ENCODE measurements around the gene ZNF148. TPM values are rescaled to one million over a fixed set of nuclear protein-coding genes. Genes with fewer than 3 reads are reported as not detected.
A peak's percentile ranks its signal among the peaks of the same experiment; 100 is the strongest.

The ZNF148 gene
- total RNA-seq, 1 donor from 2014 or later = 44.5 TPM

DNA sequence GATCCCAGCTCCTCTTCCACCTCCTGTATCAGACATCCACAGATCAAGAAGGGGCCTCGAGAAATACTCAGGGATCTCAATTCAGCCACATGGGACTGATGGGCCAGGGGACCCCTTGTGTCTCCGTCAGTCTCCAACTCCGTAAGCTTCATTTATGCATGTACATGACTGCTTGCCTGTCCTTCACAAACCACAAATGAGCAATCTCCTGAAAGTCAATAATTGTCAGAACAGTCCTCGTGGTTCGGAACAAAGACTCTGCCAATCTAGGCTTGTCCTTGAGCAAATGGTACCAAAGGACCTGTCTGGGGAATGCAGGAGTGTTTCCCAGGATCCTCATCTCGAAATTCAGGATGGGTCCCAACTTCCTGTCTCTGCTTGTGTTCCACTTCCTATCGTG is 183.4 kb downstream of the ZNF148 start:
- H3K27me3 ChIP-seq (ENCODE audit: insufficient read depth, low read length) = no peaks in the 10 kb centered on the region
- Mint-ChIP-seq H3K36me3 (ENCODE audit: low read depth, unreplicated experiment) (peaks cover 6% of the 10 kb centered on the region), H3K27ac (ENCODE audit: unreplicated experiment) (no peak overlapping the region), H3K9me3 (ENCODE audit: unreplicated experiment) (peaks cover 2% of the 10 kb centered on the region), H3K4me3 (ENCODE audit: unreplicated experiment) (no peak overlapping the region), H3K27me3 (ENCODE audit: low read depth, unreplicated experiment) (peaks cover 14% of the 10 kb centered on the region), H3K4me1 (ENCODE audit: low read depth, unreplicated experiment) (peaks cover 10% of the 10 kb centered on the region)
- no peak overlapping the region for H3K4me3 ChIP-seq (ENCODE audit: insufficient read depth, low read depth, low read length)
- TF ChIP-seq EZH2 (IDR thresholded peaks at IDR 0.05; ENCODE audit: insufficient read depth, low read length) = no peak
- TF ChIP-seq, protein P1, sequence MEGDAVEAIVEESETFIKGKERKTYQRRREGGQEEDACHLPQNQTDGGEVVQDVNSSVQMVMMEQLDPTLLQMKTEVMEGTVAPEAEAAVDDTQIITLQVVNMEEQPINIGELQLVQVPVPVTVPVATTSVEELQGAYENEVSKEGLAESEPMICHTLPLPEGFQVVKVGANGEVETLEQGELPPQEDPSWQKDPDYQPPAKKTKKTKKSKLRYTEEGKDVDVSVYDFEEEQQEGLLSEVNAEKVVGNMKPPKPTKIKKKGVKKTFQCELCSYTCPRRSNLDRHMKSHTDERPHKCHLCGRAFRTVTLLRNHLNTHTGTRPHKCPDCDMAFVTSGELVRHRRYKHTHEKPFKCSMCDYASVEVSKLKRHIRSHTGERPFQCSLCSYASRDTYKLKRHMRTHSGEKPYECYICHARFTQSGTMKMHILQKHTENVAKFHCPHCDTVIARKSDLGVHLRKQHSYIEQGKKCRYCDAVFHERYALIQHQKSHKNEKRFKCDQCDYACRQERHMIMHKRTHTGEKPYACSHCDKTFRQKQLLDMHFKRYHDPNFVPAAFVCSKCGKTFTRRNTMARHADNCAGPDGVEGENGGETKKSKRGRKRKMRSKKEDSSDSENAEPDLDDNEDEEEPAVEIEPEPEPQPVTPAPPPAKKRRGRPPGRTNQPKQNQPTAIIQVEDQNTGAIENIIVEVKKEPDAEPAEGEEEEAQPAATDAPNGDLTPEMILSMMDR (IDR thresholded peaks at IDR 0.05; ENCODE audit: insufficient read depth, low read depth, low read length) = no peak
- no peaks in the 10 kb centered on the region for H4K20me1 ChIP-seq (ENCODE audit: insufficient read depth, low read length)
- FAIRE-seq (no peak), DNase-seq (ENCODE audit: low read depth) (no peak)
- no peak overlapping the region for H3K27ac ChIP-seq (ENCODE audit: low read depth, low read length)
- no peaks in the 10 kb centered on the region for H3K9me3 ChIP-seq (ENCODE audit: insufficient read depth, low read depth, low read length)
- H3K4me1 ChIP-seq (ENCODE audit: insufficient read depth, low read length) = peaks cover 7% of the 10 kb centered on the region
- H3K9ac ChIP-seq (ENCODE audit: low read length) = no peak overlapping the region
- peaks cover 4% of the 10 kb centered on the region for H3K36me3 ChIP-seq (ENCODE audit: insufficient read depth, low read length)
- H2AFZ ChIP-seq (ENCODE audit: low read depth, low read length) = no peak overlapping the region
- no peak overlapping the region for H3K4me2 ChIP-seq (ENCODE audit: low read length)
- no peaks in the 10 kb centered on the region for H3K79me2 ChIP-seq (ENCODE audit: insufficient read depth, low read length)

DNA sequence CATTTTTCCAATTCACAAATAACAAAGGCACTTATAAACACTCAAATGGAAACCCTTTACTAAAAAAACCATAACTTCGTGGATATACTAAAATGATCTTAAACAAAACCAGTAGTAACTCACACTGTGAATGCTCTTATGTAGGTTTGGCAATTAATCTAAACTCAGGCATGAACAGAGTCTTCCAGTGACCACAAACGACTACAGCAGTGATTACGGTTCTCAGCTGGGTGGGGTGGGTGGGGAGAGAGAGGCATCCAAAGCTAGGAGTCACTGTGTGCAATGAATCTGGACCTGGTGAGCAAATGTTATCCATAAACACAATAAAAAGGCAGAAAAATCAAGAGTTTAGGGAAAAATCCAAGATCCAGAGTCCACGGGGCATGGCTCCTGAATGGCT is 183.9 kb downstream of the ZNF148 start:
- H3K36me3 Mint-ChIP-seq (ENCODE audit: low read depth, unreplicated experiment) = peaks cover 6% of the 10 kb centered on the region
- no peak for TF ChIP-seq EZH2 (IDR thresholded peaks at IDR 0.05; ENCODE audit: insufficient read depth, low read length)
- TF ChIP-seq, protein P1 (IDR thresholded peaks at IDR 0.05; ENCODE audit: insufficient read depth, low read depth, low read length) = no peak
- H3K27me3 ChIP-seq (ENCODE audit: insufficient read depth, low read length) = no peaks in the 10 kb centered on the region
- H3K9ac ChIP-seq (ENCODE audit: low read length) = no peak overlapping the region
- peaks cover 2% of the 10 kb centered on the region for H3K9me3 Mint-ChIP-seq (ENCODE audit: unreplicated experiment)
- peaks cover 4% of the 10 kb centered on the region for H3K36me3 ChIP-seq (ENCODE audit: insufficient read depth, low read length)
- no peak overlapping the region for H3K27ac ChIP-seq (ENCODE audit: low read depth, low read length)
- H4K20me1 ChIP-seq (ENCODE audit: insufficient read depth, low read length) = no peaks in the 10 kb centered on the region
- H3K4me3 ChIP-seq (ENCODE audit: insufficient read depth, low read depth, low read length) = no peak overlapping the region
- peak; percentile 74 for DNase-seq (ENCODE audit: low read depth)
- H3K27ac Mint-ChIP-seq (ENCODE audit: unreplicated experiment) = no peak overlapping the region
- H3K27me3 Mint-ChIP-seq (ENCODE audit: low read depth, unreplicated experiment) = peaks cover 14% of the 10 kb centered on the region
- H3K9me3 ChIP-seq (ENCODE audit: insufficient read depth, low read depth, low read length) = no peaks in the 10 kb centered on the region
- H3K79me2 ChIP-seq (ENCODE audit: insufficient read depth, low read length) = no peaks in the 10 kb centered on the region
- no peak for FAIRE-seq
- peaks cover 15% of the 10 kb centered on the region for H3K4me1 Mint-ChIP-seq (ENCODE audit: low read depth, unreplicated experiment)
- no peak overlapping the region for H3K4me2 ChIP-seq (ENCODE audit: low read length)
- H3K4me1 ChIP-seq (ENCODE audit: insufficient read depth, low read length) = peaks cover 9% of the 10 kb centered on the region
- H2AFZ ChIP-seq (ENCODE audit: low read depth, low read length) = no peak overlapping the region
- H3K4me3 Mint-ChIP-seq (ENCODE audit: unreplicated experiment) = no peak overlapping the region

DNA sequence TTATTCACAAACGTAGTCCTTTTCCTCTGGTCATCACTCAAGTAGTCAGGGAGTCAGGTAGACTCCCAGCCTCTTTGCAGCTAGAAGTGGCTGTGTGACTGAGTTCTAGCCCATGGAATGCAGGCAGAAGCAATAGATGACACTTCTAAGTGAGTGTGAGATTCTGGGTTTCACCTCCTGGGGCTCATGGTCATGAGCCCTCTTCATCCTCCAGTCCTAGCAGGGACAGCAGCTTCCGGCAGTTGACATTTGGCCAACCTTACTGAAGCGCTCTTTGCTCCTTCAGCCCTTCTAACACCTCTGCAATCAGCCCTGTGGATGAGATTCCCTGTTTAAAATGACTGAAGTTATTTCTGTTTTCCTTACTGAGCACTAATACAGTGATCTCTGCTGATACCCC is 184.3 kb downstream of the ZNF148 start:
- no peak overlapping the region for H3K27ac Mint-ChIP-seq (ENCODE audit: unreplicated experiment)
- Histone ChIP-seq H3K27ac (ENCODE audit: low read depth, low read length) (no peak overlapping the region), H3K9ac (ENCODE audit: low read length) (no peak overlapping the region), H2AFZ (ENCODE audit: low read depth, low read length) (no peak overlapping the region), H3K79me2 (ENCODE audit: insufficient read depth, low read length) (no peaks in the 10 kb centered on the region), H4K20me1 (ENCODE audit: insufficient read depth, low read length) (no peaks in the 10 kb centered on the region), H3K4me1 (ENCODE audit: insufficient read depth, low read length) (peaks cover 14% of the 10 kb centered on the region), H3K9me3 (ENCODE audit: insufficient read depth, low read depth, low read length) (no peaks in the 10 kb centered on the region), H3K4me3 (ENCODE audit: insufficient read depth, low read depth, low read length) (no peak overlapping the region), H3K4me2 (ENCODE audit: low read length) (no peak overlapping the region), H3K36me3 (ENCODE audit: insufficient read depth, low read length) (peaks cover 4% of the 10 kb centered on the region), H3K27me3 (ENCODE audit: insufficient read depth, low read length) (no peaks in the 10 kb centered on the region)
- peaks cover 2% of the 10 kb centered on the region for H3K9me3 Mint-ChIP-seq (ENCODE audit: unreplicated experiment)
- peak; percentile 9 for DNase-seq (ENCODE audit: low read depth)
- H3K4me1 Mint-ChIP-seq (ENCODE audit: low read depth, unreplicated experiment) = peaks cover 18% of the 10 kb centered on the region
- peaks cover 6% of the 10 kb centered on the region for H3K36me3 Mint-ChIP-seq (ENCODE audit: low read depth, unreplicated experiment)
- H3K4me3 Mint-ChIP-seq (ENCODE audit: unreplicated experiment) = no peak overlapping the region
- FAIRE-seq = no peak
- TF ChIP-seq, protein P1 (IDR thresholded peaks at IDR 0.05; ENCODE audit: insufficient read depth, low read depth, low read length) = no peak
- TF ChIP-seq EZH2 (IDR thresholded peaks at IDR 0.05; ENCODE audit: insufficient read depth, low read length) = no peak
- H3K27me3 Mint-ChIP-seq (ENCODE audit: low read depth, unreplicated experiment) = peaks cover 14% of the 10 kb centered on the region

Measured in astrocyte (in vitro differentiated cells and primary cell).